ENCODE data around the gene MRPL54.

- no peak for TF ChIP-seq CTCF (conservative IDR thresholded peaks at IDR 0.05 in 1 of 2, IDR thresholded peaks at IDR 0.05 in 1 of 2; ENCODE audit: extremely low read depth in 1 of 2, insufficient read depth in 1 of 2, low read depth in 1 of 2, low read length in 2 of 2)
- no peak for TF ChIP-seq EZH2 (IDR thresholded peaks at IDR 0.05; ENCODE audit: borderline replicate concordance, low read length)
Observed at GRCh38 chr19:3773814-3774515, 11.5 kb downstream of the MRPL54 start.

Measured in mammary epithelial cell (primary cell).